H1 (cell line): ENCODE results near the gene HNRNPA3. TPM values are rescaled to one million over a fixed set of nuclear protein-coding genes. Genes with fewer than 3 reads are reported as not detected.
"Not testable (repeated sequence)": the region's sequence is repeated elsewhere in the genome, so short reads cannot be mapped to it uniquely, and the experiment has no call there.

ENCODE experiments used
- CTCF ChIA-PET: fragments of 300-600 bp; sonication (Branson Sonifier 250); formaldehyde crosslinking; loops from one replicate; lab custom pipeline; 2021; ENCODE audit not compliant: partially characterized antibody; lab: Charles Lee
- POLR2A ChIA-PET: fragments of 300-600 bp; sonication (Branson Sonifier 250); formaldehyde crosslinking; loops from one replicate; lab custom pipeline; 2021; ENCODE audit warnings: inconsistent platforms; ENCODE audit not compliant: partially characterized antibody; lab: Charles Lee
- DNase-seq, 2 experiments: peaks; one replicate each; pipeline versions ENCODE4 v3.0.0 to v3.0.0-alpha.2; 2010 to 2022; ENCODE audit warnings: low spot score in 2 of 2, low read depth in 1 of 2, mixed read lengths in 1 of 2
- FAIRE-seq: peaks from 2 replicates; lab custom pipeline; 2011; peaks lifted over from hg19 to GRCh38; lab: Jason Lieb, UNC
- H2AFZ ChIP-seq: 2 replicates; pipeline ENCODE4 v1.8.1; 2012; ENCODE audit warnings: low read length, inconsistent platforms
- H2AK5ac ChIP-seq: 2 replicates; pipeline ENCODE4 v1.6.1; 2013; ENCODE audit warnings: low read depth, low read length
- H2BK120ac ChIP-seq: replicated peaks from 2 replicates; pipeline ENCODE3; 2013; ENCODE audit warnings: low read depth, low read length, inconsistent platforms
- H2BK12ac ChIP-seq: 2 replicates; pipeline ENCODE4 v1.6.1; 2013; ENCODE audit warnings: low read depth, low read length
- H2BK15ac ChIP-seq: 2 replicates; pipeline ENCODE4 v1.6.1; 2013; ENCODE audit warnings: low read length
- H2BK20ac ChIP-seq: 2 replicates; pipeline ENCODE4 v1.6.1; 2013; ENCODE audit warnings: low read length
- H2BK5ac ChIP-seq: 2 replicates; pipeline ENCODE4 v1.6.1; 2013; ENCODE audit warnings: low read depth, low read length
- H3K14ac ChIP-seq: 2 replicates; pipeline ENCODE4 v1.6.1; 2013; ENCODE audit warnings: inconsistent platforms; ENCODE audit not compliant: insufficient read length
- H3K18ac ChIP-seq: 2 replicates; pipeline ENCODE4 v1.6.1; 2013; ENCODE audit warnings: low read length; ENCODE audit errors: extremely low read depth
- H3K23ac ChIP-seq: 2 replicates; pipeline ENCODE4 v1.6.1; 2013; ENCODE audit warnings: inconsistent platforms; ENCODE audit not compliant: insufficient read length
- H3K23me2 ChIP-seq: 2 replicates; pipeline ENCODE4 v1.6.1; 2013; ENCODE audit warnings: low read depth, low read length
- H3K27ac ChIP-seq: 2 replicates; pipeline ENCODE4 v1.6.1; 2011; ENCODE audit warnings: low read depth, low read length, inconsistent platforms
- H3K27me3 ChIP-seq, 4 experiments: replicated peaks in 1 of 4; 1 replicate in 1 of 4; 2 replicates in 3 of 4; pipeline versions ENCODE4 v1.6.1 to v1.8.1; 2011 to 2013; ENCODE audit warnings: low read length in 3 of 4, mild to moderate bottlenecking in 3 of 4, inconsistent platforms in 2 of 4, mixed read lengths in 2 of 4, moderate library complexity in 1 of 4; ENCODE audit not compliant: control insufficient read depth in 3 of 4, insufficient read depth in 3 of 4; ENCODE audit errors: extremely low read depth in 1 of 4
- H3K36me3 ChIP-seq, 4 experiments: 2 replicates each; pipeline versions ENCODE4 v1.6.1 to v1.8.1; 2011 to 2013; ENCODE audit warnings: mild to moderate bottlenecking in 4 of 4, low read length in 3 of 4, moderate library complexity in 2 of 4, control low read depth in 1 of 4, inconsistent platforms in 1 of 4; ENCODE audit not compliant: insufficient read depth in 4 of 4, control insufficient read depth in 2 of 4
- H3K4ac ChIP-seq: replicated peaks from 2 replicates; pipeline ENCODE3; 2013; ENCODE audit warnings: low read length, low read depth, mixed read lengths, inconsistent platforms; ENCODE audit not compliant: insufficient read length
- H3K4me1 ChIP-seq, 4 experiments: replicated peaks in 1 of 4; 1 replicate in 1 of 4; 2 replicates in 3 of 4; pipeline versions ENCODE4 v1.6.1 to v1.8.1; 2011 to 2013; ENCODE audit warnings: low read length in 3 of 4, inconsistent platforms in 2 of 4, mixed read lengths in 1 of 4; ENCODE audit not compliant: insufficient read depth in 4 of 4, control insufficient read depth in 3 of 4
- H3K4me2 ChIP-seq, 2 experiments: 2 replicates each; pipeline versions ENCODE4 v1.6.1 to v1.8.1; 2011 to 2013; ENCODE audit warnings: low read depth in 2 of 2, low read length in 2 of 2, control low read depth in 1 of 2, inconsistent platforms in 1 of 2, mild to moderate bottlenecking in 1 of 2; ENCODE audit not compliant: insufficient read depth in 1 of 2
- H3K4me3 ChIP-seq, 4 experiments: fragments of 200-600, 300-600 bp in 1 of 4; sonication (generic), shearing (Covaris generic), sonication (Bioruptor Twin) in 1 of 4; 2 replicates each; pipeline versions ENCODE4 v1.5.1 to v1.8.1; 2011 to 2016; ENCODE audit warnings: low read length in 4 of 4, low read depth in 3 of 4, control low read depth in 2 of 4, inconsistent platforms in 2 of 4, mild to moderate bottlenecking in 2 of 4, mixed read lengths in 1 of 4, moderate library complexity in 1 of 4; ENCODE audit not compliant: insufficient read depth in 2 of 4; ENCODE audit errors: extremely low read depth in 1 of 4
- H3K56ac ChIP-seq: replicated peaks from 2 replicates; pipeline ENCODE3; 2013; ENCODE audit warnings: low read depth, mild to moderate bottlenecking, mixed read lengths, low read length, inconsistent platforms; ENCODE audit not compliant: insufficient read length
- H3K79me1 ChIP-seq: 2 replicates; pipeline ENCODE4 v1.6.1; 2013; ENCODE audit warnings: low read depth, low read length, control low read depth
- H3K79me2 ChIP-seq, 2 experiments: 2 replicates each; pipeline versions ENCODE4 v1.6.1 to v1.8.1; 2012 to 2013; ENCODE audit warnings: low read length in 2 of 2, mild to moderate bottlenecking in 2 of 2, inconsistent platforms in 1 of 2; ENCODE audit not compliant: insufficient read depth in 2 of 2, control insufficient read depth in 1 of 2
- H3K9ac ChIP-seq, 4 experiments: replicated peaks in 1 of 4; 1 replicate in 1 of 4; 2 replicates in 3 of 4; pipeline versions ENCODE4 v1.6.1 to v1.8.1; 2011 to 2013; ENCODE audit warnings: low read depth in 3 of 4, low read length in 3 of 4, control low read depth in 2 of 4, mild to moderate bottlenecking in 2 of 4, moderate library complexity in 2 of 4, inconsistent platforms in 1 of 4; ENCODE audit errors: extremely low read depth in 1 of 4
- H3K9me3 ChIP-seq, 2 experiments: 2 replicates each; pipeline versions ENCODE4 v1.6.1 to v1.8.1; 2012 to 2013; ENCODE audit warnings: mild to moderate bottlenecking in 2 of 2, moderate library complexity in 2 of 2, control low read depth in 1 of 2, inconsistent platforms in 1 of 2, low read depth in 1 of 2, low read length in 1 of 2, mixed read lengths in 1 of 2; ENCODE audit not compliant: insufficient read depth in 2 of 2
- H4K20me1 ChIP-seq, 2 experiments: replicated peaks in 1 of 2; 2 replicates each; pipeline versions ENCODE3 to v1.8.1; 2011 to 2013; ENCODE audit warnings: inconsistent platforms in 2 of 2, low read length in 2 of 2, mild to moderate bottlenecking in 1 of 2; ENCODE audit not compliant: insufficient read depth in 2 of 2, control insufficient read depth in 1 of 2
- H4K5ac ChIP-seq: 2 replicates; pipeline ENCODE4 v1.6.1; 2013; ENCODE audit warnings: low read length, low read depth, mixed read lengths, inconsistent platforms; ENCODE audit not compliant: insufficient read length
- H4K8ac ChIP-seq: 2 replicates; pipeline ENCODE4 v1.8.0; 2013; ENCODE audit warnings: mild to moderate bottlenecking, moderate library complexity, low read length, inconsistent platforms; ENCODE audit not compliant: insufficient read depth; ENCODE audit errors: extremely low read depth
- H4K91ac ChIP-seq: replicated peaks from 2 replicates; pipeline ENCODE3; 2013; ENCODE audit warnings: low read length, mixed read lengths, inconsistent platforms; ENCODE audit not compliant: insufficient read length
- WGBS, 2 experiments: shearing (Covaris generic) in 1 of 2; methylation state at CpG; one replicate each; pipeline versions ENCODE4 v1.1.6 to v1.1.7; 2013 to 2015; ENCODE audit warnings: low lambda C conversion rate in 2 of 2, mixed read lengths in 2 of 2, inconsistent platforms in 1 of 2, low coverage in 1 of 2, missing lambda C conversion rate in 1 of 2; ENCODE audit not compliant: insufficient replicate concordance in 2 of 2, insufficient coverage in 1 of 2, insufficient read length in 1 of 2; ENCODE audit errors: extremely low coverage in 1 of 2, missing lambda C conversion rate in 1 of 2; 5-methylcytosine and 5-hydroxymethylcytosine counted together
- polyA plus RNA-seq, 7 experiments: library from polyadenylated mRNA; depleted of rRNA in 3 of 7; stranded (reverse) in 5 of 7; unstranded in 2 of 7; fragments of >200 nt in 5 of 7; fragments of 200-250 nt in 2 of 7; gene quantifications; 1 replicate in 5 of 7; 2 replicates in 1 of 7; 4 replicates in 1 of 7; pipeline versions ENCODE4 v1.2.1 to v1.2.3, GENCODE V29; 2011 to 2013; ENCODE audit warnings: missing spikeins in 2 of 7, mixed read lengths in 2 of 7
- total RNA-seq: library from RNA; stranded (reverse); fragmentation: NEBNext Ultra II Directional; extraction: Animal tissue kit (Norgen Biotek cat#: 25700); gene quantifications from 2 replicates; pipeline ENCODE4 v1.2.1, GENCODE V29; 2021

Gene HNRNPA3
- total and polyA plus RNA-seq, 2 of the 8 experiments (the other 6 are each of a cell fraction or from before 2014, with no cell fraction given): 66.1 to 408 TPM

DNA sequence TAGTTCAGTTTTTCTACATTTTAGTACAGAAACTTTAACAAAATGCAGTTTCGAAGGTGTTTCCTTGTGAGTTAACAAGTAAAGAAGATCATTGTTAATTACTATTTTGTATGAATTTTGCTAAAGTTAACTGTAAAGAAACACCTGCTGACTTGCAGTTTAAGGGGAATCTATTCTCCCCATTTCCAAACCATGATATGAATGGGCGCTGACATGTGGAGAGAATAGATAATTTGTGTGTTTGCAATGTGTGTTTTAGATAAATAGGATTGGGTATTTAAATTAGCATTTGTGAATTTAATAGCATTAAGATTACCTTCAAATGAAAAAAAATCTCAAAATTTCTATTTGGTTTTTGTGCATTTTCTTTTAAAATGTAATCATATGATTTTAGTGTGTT is 7.2 kb downstream of the HNRNPA3 start:
- not testable (repeated sequence) for H3K4me1 ChIP-seq, H4K91ac ChIP-seq, H2BK20ac ChIP-seq, H3K4me3 ChIP-seq, H3K18ac ChIP-seq, H2BK15ac ChIP-seq, H3K4ac ChIP-seq, H3K56ac ChIP-seq, H3K9me3 ChIP-seq, H2AK5ac ChIP-seq, DNase-seq, H3K14ac ChIP-seq, H3K23me2 ChIP-seq, H3K27me3 ChIP-seq, FAIRE-seq, H2BK5ac ChIP-seq, H3K23ac ChIP-seq, H3K9ac ChIP-seq, H4K5ac ChIP-seq, H2AFZ ChIP-seq, H4K8ac ChIP-seq, H3K79me1 ChIP-seq, H3K27ac ChIP-seq, H3K4me2 ChIP-seq, H2BK12ac ChIP-seq, H2BK120ac ChIP-seq
- H3K79me2 ChIP-seq: peaks cover 0 to 40% of the 10 kb centered on the region in 2 experiments; a peak in 3 of 4 replicates
- H3K36me3 ChIP-seq: peaks cover 21 to 80% (median 59%) of the 10 kb centered on the region in 4 experiments
- ChIA-PET CTCF (interaction anchor here (1.4 kb wide), 1 partner anchor 55 kb away, joined by 5 read pairs; no protein-coding TSS in a partner anchor), POLR2A (interaction anchor here (0.9 to 7.3 kb wide), 8 partner anchors 10 to 55 kb away, joined by 3 to 98 read pairs (median 10); partner anchors contain the start of gene NFE2L2)
- WGBS, 2 experiments: 96% methylated on average over 2 of the region's 2 CpGs; no CpG with 5 or more reads in 1 of the 2 experiments
- peaks cover 7 to 11% of the 10 kb centered on the region in 2 experiments for H4K20me1 ChIP-seq
